GM18520 (cell line): ENCODE measurements around the gene ARHGAP26.
"Not testable (repeated sequence)": the region's sequence is repeated elsewhere in the genome, so short reads cannot be mapped to it uniquely, and the experiment has no call there.

ENCODE experiments used
- ATAC-seq: cut with Tn5 transposase; IDR thresholded peaks from one replicate; pipeline ENCODE4 v1.9.1; 2021; ENCODE audit not compliant: unreplicated experiment

The ARHGAP26 gene

GRCh38 chr5:142978726-142979125 lies 208.5 kb downstream of the ARHGAP26 start:
- no peak for ATAC-seq

DNA sequence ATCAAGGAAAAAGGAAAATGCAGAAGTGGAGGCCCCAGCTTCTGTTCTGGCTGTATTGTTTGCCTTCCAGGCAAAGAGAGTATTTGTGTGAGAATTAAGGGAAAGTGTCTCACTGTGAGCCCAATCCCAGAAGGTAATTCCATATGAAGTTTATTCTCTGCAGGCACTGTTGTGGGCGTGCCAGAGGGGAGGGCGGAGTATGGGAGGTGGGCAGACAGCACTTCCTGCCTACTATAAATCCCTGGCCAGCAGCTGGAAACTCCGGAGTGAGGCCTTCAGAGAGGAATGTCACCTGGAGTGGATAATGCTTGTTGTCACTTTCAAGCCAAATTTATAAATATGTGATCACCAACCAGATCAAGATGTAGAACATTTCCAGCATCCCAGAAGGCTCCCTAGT lies 209.5 kb downstream of the ARHGAP26 start:
- ATAC-seq: no peak

GRCh38 chr5:142981475-142981874 lies 211.3 kb downstream of the ARHGAP26 start:
- no peak for ATAC-seq

DNA sequence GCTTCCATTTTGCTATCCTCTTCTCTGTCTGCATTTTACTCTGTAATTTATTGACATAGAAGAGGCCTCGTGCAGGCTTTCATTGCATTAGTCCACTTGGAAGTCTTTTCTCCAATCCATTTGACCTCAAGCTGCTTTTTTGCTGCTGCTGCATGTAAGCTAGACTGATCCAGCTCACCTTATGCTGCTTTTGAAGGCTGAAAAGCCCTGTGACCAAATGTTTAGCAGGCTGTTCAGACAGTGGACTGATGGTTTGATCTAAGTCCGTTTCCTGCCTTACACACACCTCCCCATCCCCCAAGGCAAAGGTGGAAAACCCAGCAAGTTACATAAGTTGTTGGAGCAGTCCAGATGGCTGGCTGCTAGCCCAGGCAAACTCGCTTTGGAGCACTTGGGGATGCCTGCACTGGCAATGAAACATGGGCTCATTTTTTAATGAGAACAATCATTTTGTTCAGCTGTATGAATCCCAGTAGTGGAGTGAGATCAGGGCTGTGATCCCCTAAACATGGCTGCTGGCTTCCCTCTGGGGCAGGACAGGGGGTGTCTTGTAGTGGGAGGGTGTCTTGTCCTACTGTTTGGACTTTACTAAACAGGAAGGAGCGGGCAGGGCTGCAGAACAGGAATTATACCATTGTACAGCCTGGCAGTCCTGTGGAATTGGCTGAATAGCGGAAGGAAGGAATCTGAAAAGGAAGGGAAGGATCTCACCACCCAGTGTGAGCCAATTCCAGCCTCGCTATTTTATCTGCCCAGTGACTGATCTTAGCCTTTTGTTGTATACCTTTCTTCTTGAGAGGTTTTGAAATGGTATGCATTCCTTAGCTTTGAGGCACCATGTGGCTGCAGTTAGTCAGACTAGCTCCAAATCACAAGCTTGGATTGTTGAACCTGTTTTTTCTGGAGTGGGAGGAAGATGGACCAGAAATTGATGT lies 212.0 kb downstream of the ARHGAP26 start:
- ATAC-seq: no peak

- no peak for ATAC-seq
Observed at GRCh38 chr5:142982821-142983200, 212.6 kb downstream of the ARHGAP26 start.

DNA sequence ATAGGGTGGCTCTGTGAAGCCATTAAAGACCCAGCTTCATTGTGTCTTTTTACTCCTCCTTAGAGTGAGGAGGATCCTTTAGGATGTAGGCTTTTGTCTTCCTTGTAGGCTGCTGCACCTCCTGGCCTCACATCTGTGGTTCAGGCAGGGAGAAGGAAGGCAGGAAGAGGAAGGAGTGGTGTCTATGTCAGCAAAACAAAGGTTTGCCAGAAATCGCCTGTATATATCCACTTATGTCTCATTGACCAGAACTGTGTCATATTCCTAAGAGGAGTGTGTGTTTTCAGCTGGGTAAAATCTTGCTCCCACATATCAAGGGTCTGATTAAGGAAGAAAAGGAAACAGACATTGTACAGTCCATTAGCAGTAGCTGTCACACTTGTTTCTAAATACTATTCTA lies 213.8 kb downstream of the ARHGAP26 start:
- no peak for ATAC-seq

GRCh38 chr5:142984525-142984924 lies 214.3 kb downstream of the ARHGAP26 start:
- ATAC-seq: no peak

- not testable (repeated sequence) for ATAC-seq
Observed at GRCh38 chr5:142989270-142989669, 219.1 kb downstream of the ARHGAP26 start.

DNA sequence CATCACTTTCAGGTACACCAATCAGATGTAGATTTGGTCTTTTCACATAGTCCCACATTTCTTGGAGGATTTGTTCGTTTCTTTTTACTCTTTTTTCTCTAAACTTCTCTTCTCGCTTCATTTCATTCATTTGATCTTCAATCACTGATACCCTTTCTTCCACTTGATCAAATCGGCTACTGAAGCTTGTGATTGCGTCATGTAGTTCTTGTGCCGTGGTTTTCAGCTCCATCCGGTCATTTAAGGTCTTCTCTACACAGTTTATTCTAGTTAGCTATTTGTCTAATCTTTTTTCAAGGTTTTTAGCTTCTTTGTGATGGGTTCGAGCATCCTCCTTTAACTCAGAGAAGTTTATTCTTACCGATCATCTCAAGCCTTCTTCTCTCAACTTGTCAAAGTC lies 219.9 kb downstream of the ARHGAP26 start:
- ATAC-seq: not testable (repeated sequence)

DNA sequence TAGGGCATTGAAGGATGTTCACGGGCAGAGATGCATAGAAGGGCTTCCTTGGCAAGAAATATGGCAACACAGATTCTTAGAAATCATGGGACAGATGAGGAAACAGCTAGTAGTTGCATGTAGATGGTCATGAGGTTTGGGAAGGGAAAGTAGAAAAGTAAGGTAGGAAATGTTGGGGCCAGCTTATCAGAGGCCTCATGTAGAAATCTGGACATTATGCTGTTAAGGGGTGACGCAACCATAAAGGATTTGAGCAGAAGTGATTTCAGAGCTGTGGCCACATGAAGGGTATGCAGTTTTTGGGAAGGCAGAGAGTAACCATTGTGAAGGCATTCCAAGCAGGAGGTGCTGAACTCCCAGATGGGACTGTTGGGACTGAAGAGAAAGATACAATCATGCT lies 224.0 kb downstream of the ARHGAP26 start:
- no peak for ATAC-seq

GRCh38 chr5:142995621-142996020 lies 225.4 kb downstream of the ARHGAP26 start:
- ATAC-seq: not testable (repeated sequence)

GRCh38 chr5:142997591-142997990 lies 227.4 kb downstream of the ARHGAP26 start:
- no peak for ATAC-seq

DNA sequence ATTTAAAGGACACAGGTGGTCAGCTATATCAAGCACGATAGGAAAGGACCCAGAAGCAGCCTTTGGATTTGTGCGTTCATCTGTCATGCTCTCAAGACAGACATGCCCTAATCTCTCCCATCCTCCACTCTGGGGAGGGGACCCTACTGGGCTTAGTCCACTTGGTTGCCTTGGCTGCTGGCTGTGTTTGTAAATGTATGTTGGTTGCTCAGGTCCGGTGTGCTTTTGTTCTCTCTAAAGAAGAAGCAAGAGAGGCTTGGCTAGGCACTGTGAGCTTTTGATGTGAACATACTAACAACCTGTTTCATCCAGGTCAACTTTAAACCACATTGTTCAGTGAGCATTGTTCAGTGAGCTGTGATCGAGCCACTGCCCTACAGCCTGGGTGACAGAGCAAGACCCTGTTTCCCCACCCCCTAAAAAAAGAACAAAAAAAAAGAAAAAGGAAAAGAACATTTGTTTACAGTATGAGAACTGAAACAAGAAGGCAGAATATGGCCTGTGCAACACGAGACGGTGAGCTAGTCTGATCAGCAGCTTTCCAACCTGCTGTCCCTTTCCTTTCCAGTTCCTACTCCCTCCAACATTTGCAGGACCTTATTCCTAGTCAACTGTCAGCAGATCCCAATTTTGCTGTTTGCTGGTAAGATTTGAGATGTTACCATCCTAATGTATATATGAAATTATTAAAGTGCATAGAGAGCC lies 228.3 kb downstream of the ARHGAP26 start:
- ATAC-seq: no peak

DNA sequence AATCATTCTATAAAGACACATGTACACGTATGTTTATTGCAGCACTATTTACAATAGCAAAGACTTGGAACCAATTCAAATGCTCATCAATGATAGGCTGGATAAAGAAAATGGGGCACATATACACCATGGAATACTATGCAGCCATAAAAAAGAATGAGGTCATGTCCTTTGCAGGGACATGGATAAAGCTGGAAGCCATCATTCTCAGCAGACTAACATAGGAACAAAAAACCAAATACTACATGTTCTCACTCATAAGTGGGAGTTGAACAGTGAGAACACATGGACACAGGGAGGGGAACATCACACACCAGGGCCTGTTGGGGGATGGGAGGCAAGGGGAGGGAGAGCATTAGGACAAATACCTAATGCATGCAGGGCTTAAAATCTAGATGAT lies 230.4 kb downstream of the ARHGAP26 start:
- ATAC-seq: not testable (repeated sequence)

DNA sequence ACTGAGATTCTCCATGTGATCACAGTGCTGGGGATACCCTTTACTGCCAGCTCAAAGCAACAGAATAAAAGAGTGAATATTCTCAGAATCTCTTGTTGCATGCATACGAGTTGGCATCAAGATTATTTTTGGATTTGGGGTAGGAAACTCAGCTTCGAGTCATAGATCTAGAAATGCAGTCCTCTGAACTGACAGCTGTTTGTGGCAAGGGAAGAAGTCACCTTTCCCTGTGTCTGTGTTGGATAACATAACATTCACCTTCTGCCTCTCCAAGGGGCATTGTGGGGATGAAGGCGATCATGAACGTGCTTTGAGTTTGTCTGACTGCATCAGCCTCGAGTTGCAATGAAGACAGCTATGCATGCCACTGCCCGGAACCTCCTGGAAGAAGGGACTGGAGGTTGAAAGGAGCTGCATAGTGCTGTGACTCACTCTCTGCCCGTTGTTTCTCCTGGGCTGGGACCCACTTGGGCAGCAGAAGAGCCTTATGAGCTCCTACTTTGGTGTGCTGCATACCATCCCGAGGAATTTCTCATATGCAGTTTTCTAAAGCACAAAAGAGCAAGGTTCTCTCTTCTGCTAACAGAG lies 231.7 kb downstream of the ARHGAP26 start:
- no peak for ATAC-seq

- peak; percentile 51 for ATAC-seq
Observed at GRCh38 chr5:143002459-143003327, 232.5 kb downstream of the ARHGAP26 start.

DNA sequence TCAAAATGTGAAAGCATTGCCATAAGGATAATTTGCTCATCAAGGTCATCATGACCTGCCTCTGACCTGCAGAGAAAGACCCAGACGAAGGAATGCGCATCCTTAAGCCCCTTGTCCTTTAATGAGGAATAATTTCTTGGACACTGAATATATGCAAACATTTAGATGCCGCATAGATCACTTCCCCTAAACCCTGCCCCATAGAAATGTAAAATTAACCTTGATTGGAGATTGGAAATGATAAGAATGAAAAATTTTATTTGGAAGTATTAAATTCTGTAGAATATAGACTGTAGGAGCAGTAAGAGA lies 233.1 kb downstream of the ARHGAP26 start:
- no peak for ATAC-seq

- no peak for ATAC-seq
Observed at GRCh38 chr5:143004361-143005145, 234.4 kb downstream of the ARHGAP26 start.

- no peak for ATAC-seq
Observed at GRCh38 chr5:143006501-143006900, 236.3 kb downstream of the ARHGAP26 start.

DNA sequence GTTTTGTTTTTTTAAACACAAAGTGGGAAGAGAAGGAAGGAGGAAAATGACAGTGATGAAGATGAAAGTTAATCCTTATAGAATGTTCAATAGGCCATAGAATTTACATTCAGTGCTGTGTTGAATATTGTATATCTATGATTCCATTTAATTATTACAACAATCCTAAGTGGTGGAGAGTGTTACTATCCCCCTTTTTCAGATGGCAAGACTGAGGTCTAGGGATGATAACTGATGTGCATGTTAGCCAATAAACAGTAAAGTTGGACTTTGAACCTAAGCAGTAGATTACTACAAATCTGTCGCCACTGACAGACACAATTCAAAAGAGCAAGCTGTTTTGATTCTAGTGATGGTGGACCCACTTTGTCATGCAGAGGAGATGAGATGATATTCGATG lies 237.9 kb downstream of the ARHGAP26 start:
- ATAC-seq: no peak
